ENCODE results near the gene ZSCAN32. TPM values are rescaled to one million over a fixed set of nuclear protein-coding genes. Genes with fewer than 3 reads are reported as not detected.

ZSCAN32 gene
- polyA plus RNA-seq, 2 of the 4 experiments (the other 2 are of a cell fraction), result 12.4 to 29.4 TPM

- TF ChIP-seq HOXB5 (CRISPR knock-in tag; IDR thresholded peaks at IDR 0.05), result no peak
- TF ChIP-seq HMGXB4 (CRISPR knock-in tag; IDR thresholded peaks at IDR 0.05; ENCODE audit: borderline replicate concordance), result no peak
- TF ChIP-seq ESRRA (IDR thresholded peaks at IDR 0.05; ENCODE audit: borderline replicate concordance, low read length), result no peak
- no peak; the same call in 1 of the 2 replicates for TF ChIP-seq E2F6 (IDR thresholded peaks at IDR 0.05; ENCODE audit: borderline replicate concordance, low read depth)
These were observed at the start of gene ZSCAN32, which contains the start of gene ZNF174 (continued) for GRCh38 chr16:3400779-3401688.

GRCh38 chr16:3444032-3444388 lies 43.2 kb upstream of the ZSCAN32 start:
- WGBS (ENCODE audit: missing lambda C conversion rate), result 56% methylated on average over 10 of the region's 10 CpGs
- ChIA-PET CTCF (interaction anchor here (1.2 kb wide), 1 partner anchor 13 kb away, joined by 4 read pairs; no protein-coding TSS in a partner anchor), POLR2A (interaction anchor here (0.9 to 1.6 kb wide), 3 partner anchors 13 to 43 kb away, joined by 4 to 12 read pairs (median 6); partner anchors contain the start of genes ZNF174 and ZSCAN32)
- no peaks in the 10 kb centered on the region for H3K4me1 ChIP-seq
- H3K4me2 ChIP-seq, result peak overlapping the region; percentile 68
- H3K9me3 ChIP-seq, result peaks cover 39% of the 10 kb centered on the region
- no peak for FAIRE-seq
- peak overlapping the region; percentile 61 to 78 for H3K27ac ChIP-seq
- TF ChIP-seq GATA3 (IDR thresholded peaks at IDR 0.05; ENCODE audit: borderline replicate concordance) (no peak), ZC3H11A (IDR thresholded peaks at IDR 0.05) (no peak), TFCP2L1 (CRISPR knock-in tag; IDR thresholded peaks at IDR 0.05) (no peak), NPAS2 (CRISPR knock-in tag; IDR thresholded peaks at IDR 0.05; ENCODE audit: borderline replicate concordance) (no peak), FOXS1 (CRISPR knock-in tag; IDR thresholded peaks at IDR 0.05) (no peak), PHF8 (IDR thresholded peaks at IDR 0.05; ENCODE audit: borderline replicate concordance, low read depth) (no peak), RARB (CRISPR knock-in tag; IDR thresholded peaks at IDR 0.05) (no peak), CBX8 (IDR thresholded peaks at IDR 0.05) (no peak), ESRRA (IDR thresholded peaks at IDR 0.05; ENCODE audit: borderline replicate concordance, low read length) (no peak), EHF (CRISPR knock-in tag; IDR thresholded peaks at IDR 0.05) (no peak), ZSCAN20 (CRISPR knock-in tag; IDR thresholded peaks at IDR 0.05) (no peak), KDM1A (IDR thresholded peaks at IDR 0.05; ENCODE audit: low read depth) (no peak), ELK1 (IDR thresholded peaks at IDR 0.05; ENCODE audit: low read depth, low read length) (no peak), MYC (IDR thresholded peaks at IDR 0.05; ENCODE audit: borderline replicate concordance, low read length) (no peak), MAFK (IDR thresholded peaks at IDR 0.05; ENCODE audit: partially characterized antibody) (no peak), HOXB5 (CRISPR knock-in tag; IDR thresholded peaks at IDR 0.05) (no peak), KDM5A (IDR thresholded peaks at IDR 0.05) (no peak), ATOH8 (CRISPR knock-in tag; IDR thresholded peaks at IDR 0.05; ENCODE audit: low read depth) (no peak)
- peak overlapping the region; percentile 60 for H3K4me3 ChIP-seq
- peak in 1 of 2 experiments; percentile 64 for DNase-seq (ENCODE audit: low read depth in 1 of 2, low spot score in 1 of 2)
- peak; percentile 76 to 87 for ATAC-seq
